Measurements from ENCODE around the gene TRIO.

GRCh38 chr5:14444161-14444560, 301.0 kb downstream of the TRIO start:
- TF ChIP-seq, protein P1, sequence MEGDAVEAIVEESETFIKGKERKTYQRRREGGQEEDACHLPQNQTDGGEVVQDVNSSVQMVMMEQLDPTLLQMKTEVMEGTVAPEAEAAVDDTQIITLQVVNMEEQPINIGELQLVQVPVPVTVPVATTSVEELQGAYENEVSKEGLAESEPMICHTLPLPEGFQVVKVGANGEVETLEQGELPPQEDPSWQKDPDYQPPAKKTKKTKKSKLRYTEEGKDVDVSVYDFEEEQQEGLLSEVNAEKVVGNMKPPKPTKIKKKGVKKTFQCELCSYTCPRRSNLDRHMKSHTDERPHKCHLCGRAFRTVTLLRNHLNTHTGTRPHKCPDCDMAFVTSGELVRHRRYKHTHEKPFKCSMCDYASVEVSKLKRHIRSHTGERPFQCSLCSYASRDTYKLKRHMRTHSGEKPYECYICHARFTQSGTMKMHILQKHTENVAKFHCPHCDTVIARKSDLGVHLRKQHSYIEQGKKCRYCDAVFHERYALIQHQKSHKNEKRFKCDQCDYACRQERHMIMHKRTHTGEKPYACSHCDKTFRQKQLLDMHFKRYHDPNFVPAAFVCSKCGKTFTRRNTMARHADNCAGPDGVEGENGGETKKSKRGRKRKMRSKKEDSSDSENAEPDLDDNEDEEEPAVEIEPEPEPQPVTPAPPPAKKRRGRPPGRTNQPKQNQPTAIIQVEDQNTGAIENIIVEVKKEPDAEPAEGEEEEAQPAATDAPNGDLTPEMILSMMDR (conservative IDR thresholded peaks at IDR 0.05; ENCODE audit: low read depth, low read length) = no peak
- no peak for TF ChIP-seq EZH2 (IDR thresholded peaks at IDR 0.05; ENCODE audit: low read length, unreplicated experiment)
- TF ChIP-seq EZH2phosphoT487 (IDR thresholded peaks at IDR 0.05; ENCODE audit: borderline replicate concordance, low read length) = no peak
